ENCODE results near the gene NR5A2. TPM values are rescaled to one million over a fixed set of nuclear protein-coding genes. Genes with fewer than 3 reads are reported as not detected.

The NR5A2 gene
- polyA plus RNA-seq, 1 donor, result 3.0 TPM

DNA sequence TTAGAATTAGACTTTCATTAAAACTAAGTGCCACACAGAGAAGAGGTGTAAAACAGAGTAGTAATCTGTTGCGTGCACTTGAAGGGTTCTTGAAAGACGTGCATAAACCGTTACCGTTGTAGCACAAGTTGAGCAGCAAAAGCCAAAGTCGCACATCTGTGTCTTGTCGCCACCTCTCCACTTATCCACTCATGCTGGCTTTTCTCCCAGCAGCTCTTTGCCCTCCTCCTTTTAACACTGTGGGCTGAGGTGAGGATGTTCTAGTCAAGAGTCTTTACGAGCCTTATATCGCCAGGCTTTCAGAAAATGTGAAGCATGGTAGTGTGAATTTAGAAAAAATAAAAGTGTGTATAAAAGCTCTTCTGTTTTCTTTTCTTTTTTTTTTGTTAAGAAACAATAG is 48.0 kb downstream of the NR5A2 start:
- no peak for DNase-seq

DNA sequence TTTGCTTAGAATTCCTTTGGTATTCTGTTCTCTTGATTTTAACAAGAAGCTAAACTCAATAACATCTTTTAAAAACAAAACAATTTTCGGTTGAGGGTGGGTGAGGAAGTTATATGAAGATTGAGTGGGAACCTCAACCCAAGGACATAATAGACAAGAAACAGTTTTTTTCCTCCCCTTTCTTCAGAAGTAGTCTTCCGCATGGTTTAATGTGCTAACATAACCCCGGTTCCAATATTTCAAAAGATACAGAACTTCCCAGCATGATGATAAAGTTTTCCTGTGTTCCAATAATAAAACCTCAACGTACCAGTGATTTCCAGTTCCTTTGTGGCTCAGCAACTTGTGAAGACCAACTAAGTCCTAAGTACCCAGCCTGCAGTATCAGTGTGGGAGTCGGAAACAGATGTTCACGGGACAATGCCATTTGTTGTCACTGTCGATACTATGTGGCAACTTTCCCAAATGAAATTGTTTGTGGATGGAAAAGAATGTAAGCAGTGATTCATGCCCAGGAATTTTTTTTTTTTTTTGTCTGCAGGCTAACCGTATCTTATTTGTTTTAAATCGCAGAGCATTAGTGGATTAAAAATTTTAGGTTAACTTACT is 48.5 kb downstream of the NR5A2 start:
- peak; percentile 26 for DNase-seq

GRCh38 chr1:200079232-200079940 is 51.9 kb downstream of the NR5A2 start:
- no peak for DNase-seq

DNA sequence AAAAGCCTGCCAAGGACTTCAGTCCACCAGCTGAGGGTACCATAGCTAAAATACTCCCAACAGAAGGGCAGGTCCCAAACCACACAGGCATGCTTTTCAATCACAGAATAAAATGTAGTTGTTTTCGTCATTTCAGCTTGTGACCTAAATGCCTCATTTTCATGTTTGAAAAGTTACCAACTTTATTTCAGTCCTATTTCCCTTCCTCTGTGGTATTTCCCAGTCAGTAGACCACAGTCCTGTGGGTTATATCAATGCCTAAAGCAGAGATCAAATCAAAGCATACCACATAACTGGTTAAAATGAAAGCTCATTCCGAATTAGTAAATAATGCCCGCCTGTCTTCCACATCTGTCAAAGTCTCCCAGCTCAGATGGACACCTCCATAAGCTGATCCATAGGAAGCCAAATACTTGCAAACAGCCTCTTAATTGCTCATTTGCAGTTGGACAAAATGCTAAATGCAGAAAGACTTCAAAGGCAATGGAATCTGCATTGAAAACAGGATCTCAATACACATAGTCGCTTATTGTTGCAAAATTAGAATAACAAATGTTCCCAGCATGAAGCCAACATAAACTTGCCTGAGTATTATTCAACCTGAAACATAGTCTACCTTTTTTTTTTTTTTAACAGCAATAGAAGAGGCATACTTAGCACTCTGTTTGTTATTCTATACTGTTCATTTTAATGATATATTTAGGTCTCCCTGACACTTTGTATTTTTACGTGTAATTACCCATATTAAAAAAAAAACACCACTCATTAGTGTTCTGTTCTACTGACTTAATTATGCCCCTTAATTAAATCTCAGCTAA is 53.9 kb downstream of the NR5A2 start:
- DNase-seq, result no peak

DNA sequence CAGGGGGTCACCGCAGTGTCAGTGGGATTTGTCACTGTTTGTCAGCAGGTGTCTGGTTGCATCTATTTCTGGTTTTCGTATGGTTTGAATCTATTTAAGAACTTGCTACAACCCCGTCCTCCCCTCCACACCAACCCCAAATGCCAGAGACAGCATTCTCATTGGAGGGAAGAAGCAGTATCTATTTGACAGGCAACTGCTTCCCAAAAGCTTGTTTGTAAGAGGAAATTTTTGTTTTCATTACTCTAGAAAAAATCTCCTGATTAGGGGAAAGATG is 54.4 kb downstream of the NR5A2 start:
- no peak for DNase-seq

DNA sequence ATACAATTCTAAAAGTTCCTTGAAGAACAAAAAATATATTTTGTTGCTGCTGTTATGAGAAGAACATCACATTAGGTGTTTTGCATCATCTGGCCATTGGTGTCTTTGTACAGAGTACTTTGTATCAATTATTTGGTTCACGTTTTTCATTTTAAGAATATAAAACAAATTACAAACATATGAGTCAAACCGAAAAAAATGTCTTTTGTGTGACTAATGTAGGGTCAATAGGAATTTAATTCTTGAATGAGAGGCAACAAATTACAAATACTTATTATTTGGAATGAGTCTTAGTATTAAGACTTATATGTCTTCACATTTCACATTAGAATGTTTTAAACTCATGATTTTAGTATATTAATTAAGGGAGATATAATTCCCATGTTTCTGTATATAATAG is 54.8 kb downstream of the NR5A2 start:
- no peak for DNase-seq

DNA sequence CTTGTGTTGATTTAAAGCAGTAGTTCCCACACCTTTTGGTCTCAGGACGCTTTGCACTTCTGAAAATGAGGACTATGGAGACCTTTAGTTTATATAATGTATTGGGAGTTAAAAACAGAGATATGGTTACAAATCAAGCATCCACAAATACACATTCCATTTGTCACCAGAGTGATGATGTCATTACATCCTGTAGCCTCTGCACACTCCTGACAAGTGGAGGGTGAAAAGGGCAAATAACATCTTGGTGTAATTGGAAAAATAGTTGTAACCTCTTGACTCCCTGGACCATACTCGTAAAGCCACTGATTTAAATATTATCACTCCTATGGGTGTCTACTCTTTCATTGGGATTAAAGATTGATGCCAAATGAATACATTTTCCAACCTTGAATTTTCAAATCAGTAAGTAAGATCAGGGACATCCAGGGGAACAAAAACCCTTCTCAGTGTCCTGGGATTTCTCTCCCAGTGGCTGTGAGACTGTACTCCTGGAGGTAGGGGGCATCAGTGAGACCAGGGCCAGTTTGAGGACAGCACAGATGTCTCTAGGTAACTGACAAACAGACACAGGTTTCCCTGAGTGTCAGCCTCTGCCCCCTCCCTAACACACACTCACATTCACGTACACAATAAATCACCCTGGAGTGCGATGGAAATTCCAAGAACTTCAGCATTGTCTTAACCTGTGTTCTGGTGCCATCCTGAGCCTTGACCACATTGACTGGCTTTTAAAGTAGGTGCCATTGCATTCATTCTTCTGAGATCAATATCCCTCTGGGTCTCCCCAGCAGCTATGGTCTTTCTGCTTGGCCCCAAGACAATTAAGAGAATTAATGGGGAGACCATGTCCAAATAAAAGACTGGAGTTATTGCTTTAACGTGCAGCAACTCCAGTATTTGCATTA is 63.0 kb downstream of the NR5A2 start:
- no peak for DNase-seq

DNA sequence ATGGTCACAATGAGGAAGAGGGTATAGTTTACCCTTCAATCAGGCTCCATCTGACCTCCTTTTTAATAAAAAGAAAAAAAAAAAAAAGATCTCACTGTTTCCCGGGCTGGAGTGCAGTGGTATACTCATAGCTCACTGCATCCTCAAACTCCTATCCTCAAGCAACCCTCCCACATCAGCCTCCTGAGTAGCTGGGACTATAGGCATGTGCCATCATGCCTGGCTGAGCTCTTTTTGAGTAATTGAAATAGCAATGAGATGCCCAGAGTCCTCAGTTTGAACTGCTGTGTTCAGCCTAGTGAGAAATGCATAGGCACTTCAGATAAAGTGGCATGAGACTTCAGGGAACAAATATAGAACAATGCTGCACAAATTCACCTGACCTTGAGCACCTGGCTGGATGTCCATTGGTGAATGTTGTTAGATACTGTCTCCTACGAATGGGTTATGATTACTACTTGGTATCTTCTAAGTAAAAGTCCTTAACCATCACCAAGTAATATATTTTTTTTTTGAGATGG is 67.6 kb downstream of the NR5A2 start:
- DNase-seq, result no peak

DNA sequence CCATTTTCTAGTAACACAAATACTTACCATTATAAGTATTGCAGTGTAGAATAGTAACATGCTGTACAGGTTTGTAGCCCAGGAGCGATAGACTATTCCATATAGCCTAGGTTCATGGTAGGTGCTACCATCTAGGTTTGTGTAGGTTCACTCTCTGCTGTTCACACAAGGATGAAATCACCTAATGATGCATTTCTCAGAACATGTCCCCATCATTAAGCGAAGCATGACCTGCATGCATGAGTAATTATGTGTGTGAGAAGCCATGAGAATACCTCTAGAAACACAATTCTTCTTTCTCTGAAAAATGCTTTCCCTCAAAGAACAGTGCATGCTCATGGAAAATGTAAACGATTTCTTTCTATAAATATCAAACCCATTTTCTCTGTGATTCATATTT is 69.3 kb downstream of the NR5A2 start:
- DNase-seq, result no peak

DNA sequence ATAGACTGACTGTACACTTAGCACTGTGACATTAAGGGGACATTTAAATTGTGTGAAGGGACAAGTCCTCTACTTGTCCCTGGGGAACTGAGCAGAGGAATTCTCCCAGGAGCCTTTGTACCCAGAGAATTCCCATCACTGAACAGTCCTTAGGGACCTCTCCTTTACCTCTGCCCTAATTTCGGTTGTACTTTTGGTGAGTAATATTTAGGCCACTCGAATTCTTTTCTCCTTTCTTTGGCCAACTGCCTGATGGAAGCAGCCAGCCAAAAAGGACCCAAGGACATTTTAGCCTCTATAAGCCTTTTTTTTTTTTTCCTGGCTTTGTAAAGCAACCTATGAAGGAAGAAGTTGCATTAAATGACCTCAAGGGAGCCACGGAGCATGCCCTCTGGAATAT is 71.5 kb downstream of the NR5A2 start:
- no peak for DNase-seq

GRCh38 chr1:200103966-200104583 is 76.6 kb downstream of the NR5A2 start:
- DNase-seq, result no peak

DNA sequence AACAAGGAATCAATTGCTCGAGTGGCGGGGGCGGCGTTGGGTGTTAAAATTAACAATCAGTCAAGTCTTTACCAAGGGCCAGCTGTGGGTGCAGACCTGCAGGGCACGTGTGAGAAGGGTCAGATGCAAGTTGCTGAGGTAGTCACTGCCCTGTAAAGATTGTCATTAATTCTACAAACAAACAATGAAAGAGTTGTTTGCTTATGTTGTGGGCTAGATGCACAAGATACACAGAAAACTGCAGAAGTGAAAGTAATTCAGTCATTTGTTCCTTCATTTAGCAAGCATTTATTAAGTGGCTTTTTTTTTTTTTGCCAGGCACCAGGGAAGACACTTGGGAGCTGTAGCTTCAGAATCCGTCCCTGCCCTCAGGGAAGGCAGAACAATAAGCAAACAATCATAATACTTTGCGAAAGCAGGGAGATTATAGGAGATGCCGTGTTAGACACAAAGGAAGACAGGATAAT is 79.5 kb downstream of the NR5A2 start:
- no peak for DNase-seq

DNA sequence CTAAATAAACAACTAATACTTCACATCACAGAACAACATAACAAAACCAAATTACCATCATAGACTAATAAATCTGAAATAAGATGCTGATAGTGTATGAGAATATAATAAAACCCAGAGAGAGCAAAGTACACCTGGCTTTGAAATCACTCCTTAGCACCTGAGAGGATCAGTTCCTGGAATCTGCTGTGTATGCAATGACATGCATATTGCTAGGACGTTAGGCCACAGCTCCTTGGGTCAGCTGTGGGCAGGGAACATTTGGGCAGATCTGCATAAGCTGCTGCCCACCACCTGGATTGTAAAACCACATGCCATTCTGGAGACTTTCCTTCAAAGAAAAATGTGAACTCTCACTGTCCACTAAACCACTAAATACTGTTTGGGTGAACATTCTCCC is 81.1 kb downstream of the NR5A2 start:
- DNase-seq, result no peak

DNA sequence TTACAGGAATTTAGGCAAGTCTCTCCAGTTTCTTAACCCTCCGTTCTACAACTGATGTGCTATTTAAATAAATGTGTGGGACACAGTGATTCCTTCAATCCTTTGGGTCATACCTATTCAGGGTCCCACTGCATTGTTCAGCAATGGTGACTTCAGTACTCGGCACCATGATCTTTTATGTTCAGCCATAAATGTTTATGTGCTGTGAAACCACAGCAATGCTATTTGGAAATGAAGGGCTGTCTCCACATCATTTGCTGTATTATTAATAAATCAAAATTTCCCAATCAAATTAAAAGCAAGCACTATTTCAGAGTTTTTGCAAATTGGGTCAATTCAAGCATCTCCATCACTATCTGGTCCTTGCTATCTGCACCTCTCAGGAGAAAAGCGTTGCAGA is 84.8 kb downstream of the NR5A2 start:
- DNase-seq, result no peak

DNA sequence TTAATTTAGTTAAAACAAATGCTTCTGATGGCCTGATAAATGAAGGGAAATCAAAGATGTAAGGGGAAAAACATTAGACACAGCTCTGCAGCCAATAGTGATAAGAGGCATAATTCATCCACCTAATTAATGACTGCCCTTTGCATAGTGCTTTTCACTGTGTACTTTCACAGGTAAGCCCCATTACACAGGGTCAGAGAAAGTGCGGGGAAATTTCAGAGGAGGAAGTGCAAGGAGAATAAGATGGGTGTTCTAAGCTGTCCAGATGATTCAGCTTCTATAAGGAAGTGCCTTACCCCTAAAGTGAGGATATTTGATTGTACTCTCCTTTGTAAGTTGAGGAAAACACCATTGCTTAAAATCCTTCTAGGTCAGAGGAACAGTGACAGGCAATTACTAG is 88.0 kb downstream of the NR5A2 start:
- DNase-seq, result no peak

DNA sequence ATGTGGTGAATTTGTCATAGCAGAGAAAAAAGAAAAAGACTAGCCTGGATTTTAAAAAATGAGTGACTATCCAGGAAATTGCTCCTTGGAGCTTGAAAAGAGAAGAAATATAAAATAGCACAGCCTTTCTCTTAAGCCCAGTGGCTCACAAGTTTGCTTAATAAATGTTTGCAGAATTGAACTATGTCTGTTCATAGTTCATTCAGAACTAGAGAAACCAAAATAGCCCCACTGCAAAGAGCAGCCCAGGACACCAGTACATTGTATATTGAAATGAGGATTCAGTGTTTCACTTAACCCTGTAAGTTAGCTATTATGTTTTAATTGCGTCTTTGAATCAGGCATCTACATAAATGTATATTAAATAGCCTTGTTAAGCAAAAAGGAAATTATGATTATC is 88.8 kb downstream of the NR5A2 start:
- no peak for DNase-seq

GRCh38 chr1:200118779-200119505 is 91.4 kb downstream of the NR5A2 start:
- no peak for DNase-seq

DNA sequence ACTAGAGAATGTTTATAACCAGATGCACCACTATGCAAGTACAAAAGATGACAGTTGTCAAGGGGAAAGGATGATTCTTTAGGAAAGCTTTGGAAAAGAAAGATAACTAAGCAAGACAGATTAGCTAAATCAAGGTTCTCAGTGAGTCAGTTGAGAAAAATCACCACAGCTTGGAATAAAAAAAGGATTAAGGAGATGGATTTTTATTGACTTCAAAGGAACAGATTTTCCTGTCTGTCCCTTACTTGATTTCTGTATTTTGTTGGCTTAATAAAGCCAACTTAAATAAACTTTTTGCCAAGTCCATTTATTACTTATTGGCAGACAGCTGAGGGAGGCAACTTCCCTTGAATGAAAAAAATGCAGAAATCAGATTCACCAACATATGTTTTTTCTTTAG is 93.9 kb downstream of the NR5A2 start:
- no peak for DNase-seq

- DNase-seq, result no peak
Observed at GRCh38 chr1:200124309-200124708, 96.8 kb downstream of the NR5A2 start.

DNA sequence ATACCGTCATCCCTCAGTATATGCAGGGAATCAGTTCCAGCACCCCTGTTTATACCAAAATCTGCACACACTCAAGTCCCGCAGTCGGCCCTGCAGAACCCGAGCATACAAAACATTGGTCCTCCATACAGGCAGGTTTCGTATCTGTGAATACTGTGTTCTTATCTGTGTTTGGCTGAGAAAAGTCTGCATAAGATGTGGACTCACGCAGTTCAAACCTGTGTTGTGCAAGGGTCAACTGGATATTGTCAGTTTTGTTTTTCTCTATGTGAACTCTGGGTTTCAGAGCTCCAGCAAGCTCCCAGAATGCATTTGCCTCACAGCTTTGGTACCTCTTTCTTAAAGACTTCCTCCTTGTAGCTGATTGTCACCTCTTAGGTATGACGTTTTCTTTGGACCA is 100.6 kb downstream of the NR5A2 start:
- DNase-seq, result no peak

Measured in hindlimb muscle (tissue), 1 donor.